Measurements from ENCODE around the gene ZNF697. TPM values are rescaled to one million over a fixed set of nuclear protein-coding genes. Genes with fewer than 3 reads are reported as not detected.
"Not testable (repeated sequence)": the region's sequence is repeated elsewhere in the genome, so short reads cannot be mapped to it uniquely, and the experiment has no call there.

ZNF697 gene
- polyA plus RNA-seq, 3 donors = 1.1 to 3.8 (median 1.6) TPM

DNA sequence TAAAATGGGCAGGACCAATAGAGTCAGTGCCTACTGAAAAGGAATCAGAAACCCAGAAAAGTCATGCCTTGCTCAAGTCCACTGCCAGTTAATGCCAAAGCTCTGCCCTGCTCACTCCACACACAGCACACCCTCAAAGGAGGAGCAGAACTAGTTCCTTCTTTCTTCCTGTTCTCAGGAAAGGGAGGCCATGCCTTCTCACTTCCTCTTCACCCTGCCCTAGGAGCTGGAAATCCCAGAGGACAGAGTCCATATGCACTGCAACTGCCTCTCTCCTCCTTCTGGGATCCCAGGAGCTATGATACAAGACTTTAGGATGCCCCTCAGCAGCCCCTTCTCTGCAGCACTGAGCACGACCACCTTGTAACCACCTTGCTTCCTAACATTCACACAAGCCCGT, 62.3 kb downstream of the ZNF697 start:
- not testable (repeated sequence) for H3K27ac ChIP-seq (ENCODE audit: low read depth, low read length)
- WGBS, 3 donors = 72 to 100% (median 88%) methylated on average over 2 of the region's 2 CpGs

DNA sequence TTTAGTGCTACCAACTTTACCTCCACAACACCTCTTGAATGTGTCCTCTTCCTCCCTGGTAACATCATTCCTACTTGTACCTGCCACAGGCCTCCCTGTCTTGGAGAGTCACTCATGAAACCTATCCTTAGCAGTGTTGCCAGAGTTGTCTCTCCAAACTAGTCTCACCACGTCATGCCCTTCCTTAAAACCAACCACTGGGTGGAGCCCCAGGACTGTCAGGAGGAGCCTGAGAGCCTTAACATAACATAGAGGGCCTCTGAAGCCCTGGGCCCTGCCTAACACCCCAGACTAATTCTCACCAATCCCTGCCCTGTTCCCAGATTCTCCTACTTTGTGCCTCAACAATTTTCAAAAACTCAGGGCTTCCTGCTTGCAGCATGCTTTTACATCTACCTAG, 65.3 kb downstream of the ZNF697 start:
- WGBS, 3 donors = 5 to 16% (median 5%) methylated on average over 1 of the region's 1 CpG
- no peak overlapping the region for H3K27ac ChIP-seq (ENCODE audit: low read depth, low read length)

DNA sequence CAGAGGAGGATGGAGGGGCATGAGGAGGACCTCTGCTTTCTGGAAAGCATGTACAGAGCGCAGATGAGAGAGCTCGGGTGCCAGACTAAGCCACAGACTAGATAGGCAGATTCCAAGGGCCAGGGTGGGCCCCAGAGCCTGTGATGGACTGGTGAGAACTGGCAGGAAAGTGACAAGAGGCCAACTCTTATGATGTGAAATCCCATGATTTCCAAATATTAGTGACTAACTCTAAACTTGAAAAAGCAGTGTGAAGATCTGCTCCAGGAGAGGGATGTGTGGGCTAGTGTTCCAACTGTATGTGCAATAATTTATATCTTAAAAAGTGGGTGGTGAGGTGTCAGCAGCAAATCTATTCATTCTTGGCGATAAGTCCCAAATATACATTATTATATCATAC, 67.0 kb downstream of the ZNF697 start:
- H3K27ac ChIP-seq (ENCODE audit: low read depth, low read length) = not testable (repeated sequence)
- 83 to 93% (median 92%) methylated on average over 3 of the region's 3 CpGs for WGBS, 3 donors

DNA sequence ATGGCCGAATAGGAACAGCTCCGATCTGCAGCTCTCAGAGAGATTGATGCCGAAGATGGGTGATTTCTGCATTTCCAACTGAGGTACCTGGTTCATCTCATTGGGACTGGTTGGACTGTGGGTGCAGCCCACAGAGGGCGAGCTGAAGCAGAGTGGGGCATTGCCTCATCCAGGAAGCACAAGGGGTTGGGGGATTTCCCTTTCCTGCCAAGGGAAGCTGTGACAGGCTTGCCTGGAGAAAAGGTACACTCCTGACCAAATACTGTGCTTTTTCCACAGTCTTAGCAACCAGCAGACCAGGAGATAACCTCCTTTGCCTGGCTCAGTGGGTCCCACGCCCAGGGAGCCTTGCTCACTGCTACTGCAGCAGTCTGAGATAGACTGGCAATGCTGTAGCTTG, 74.2 kb downstream of the ZNF697 start:
- H3K27ac ChIP-seq (ENCODE audit: low read depth, low read length) = no peak overlapping the region
- WGBS, 3 donors = 70 to 94% (median 82%) methylated on average over 5 of the region's 5 CpGs

DNA sequence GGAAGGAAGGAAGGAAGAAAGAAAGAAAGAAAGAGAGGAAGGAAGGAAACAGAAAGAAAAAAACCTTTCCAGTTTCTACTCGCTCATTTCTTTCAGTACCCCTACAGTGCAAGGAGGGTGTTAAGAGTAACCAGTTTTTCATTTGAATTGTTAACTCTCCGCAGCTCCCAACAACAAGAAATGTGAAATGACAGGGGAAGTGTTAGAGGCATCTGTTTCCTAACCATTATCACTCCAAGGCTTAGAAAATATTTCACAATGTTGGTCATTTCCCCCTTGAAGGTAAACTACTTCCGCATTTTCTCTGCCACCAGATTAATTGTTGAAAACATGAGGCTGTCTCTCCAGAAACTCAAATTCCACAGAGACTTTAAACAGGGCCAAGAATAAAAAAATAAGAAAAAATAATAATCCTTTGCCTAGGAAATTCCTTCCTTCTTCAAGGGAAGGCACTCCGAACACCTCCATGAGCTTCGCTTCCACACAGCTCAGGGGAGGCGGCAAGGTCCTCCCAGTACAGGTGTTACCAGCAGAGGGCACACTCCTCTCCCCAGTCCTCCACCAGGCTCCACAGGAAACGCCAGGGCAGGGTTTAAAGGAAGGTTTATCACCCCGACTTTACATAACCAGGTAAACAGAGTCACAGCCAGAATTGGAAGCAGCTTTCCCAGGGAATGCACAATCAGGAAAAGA, 78.0 kb downstream of the ZNF697 start:
- H3K27ac ChIP-seq (ENCODE audit: low read depth, low read length) = not testable (repeated sequence)
- 55 to 80% (median 58%) methylated on average over 6 of the region's 8 CpGs for WGBS, 3 donors

Other genes with a start within 250 kb of the ZNF697 start
- under 1 TPM in 2 of 3 donors, not detected in 1; 0.05 to 0.13 TPM for gene HSD3B2, start 233.1 kb downstream of the ZNF697 start, polyA plus RNA-seq
- gene HSD3B1, start 141.1 kb downstream of the ZNF697 start, polyA plus RNA-seq = not detected
- 10 to 100 TPM; 65.2 to 84.3 (median 77.4) TPM for gene PHGDH, start 63.7 kb upstream of the ZNF697 start, polyA plus RNA-seq
- gene HMGCS2, start 120.6 kb upstream of the ZNF697 start, polyA plus RNA-seq = 1 to 10 TPM in 1 of 3 donors, under 1 TPM in 2; 0.11 to 4.7 (median 0.67) TPM
- gene REG4, start 163.2 kb upstream of the ZNF697 start, polyA plus RNA-seq = 10 to 100 TPM in 1 of 3 donors, under 1 TPM in 1, not detected in 1; 0.12 to 16.7 TPM
- not detected for gene ADAM30, start 248.2 kb upstream of the ZNF697 start, polyA plus RNA-seq

All from adipose tissue (tissue), 3 donors.